Endothelial cell (in vitro differentiated cells): ENCODE results near the gene RAPGEF3. TPM values are rescaled to one million over a fixed set of nuclear protein-coding genes. Genes with fewer than 3 reads are reported as not detected.

ENCODE experiments used
- DNase-seq: peaks from one replicate; pipeline ENCODE4 v3.0.0; 2021; ENCODE audit warnings: low spot score
- H3K27ac Mint-ChIP-seq: one replicate; pipeline ENCODE4 v1.8.0; 2021; ENCODE audit warnings: mixed read lengths, inconsistent platforms; ENCODE audit not compliant: unreplicated experiment
- H3K27me3 Mint-ChIP-seq: one replicate; pipeline ENCODE4 v1.8.0; 2021; ENCODE audit warnings: mild to moderate bottlenecking, moderate library complexity, mixed read lengths, inconsistent platforms; ENCODE audit not compliant: unreplicated experiment
- H3K36me3 Mint-ChIP-seq: one replicate; pipeline ENCODE4 v1.8.0; 2021; ENCODE audit warnings: mild to moderate bottlenecking, low read depth, mixed read lengths, inconsistent platforms; ENCODE audit not compliant: unreplicated experiment
- H3K4me1 Mint-ChIP-seq: one replicate; pipeline ENCODE4 v1.8.0; 2021; ENCODE audit warnings: mild to moderate bottlenecking, mixed read lengths, inconsistent platforms; ENCODE audit not compliant: unreplicated experiment
- H3K4me3 Mint-ChIP-seq: one replicate; pipeline ENCODE4 v1.8.0; 2021; ENCODE audit warnings: mild to moderate bottlenecking, mixed read lengths, inconsistent platforms; ENCODE audit not compliant: unreplicated experiment
- H3K9me3 Mint-ChIP-seq: one replicate; pipeline ENCODE4 v1.8.0; 2021; ENCODE audit warnings: mixed read lengths, inconsistent platforms; ENCODE audit not compliant: unreplicated experiment
- CTCF ChIP-seq: fragments of 200-600 bp; sonication (generic); IDR thresholded peaks from one replicate; pipeline ENCODE4 v1.5.0; 2021; ENCODE audit warnings: antibody characterized with exemption; ENCODE audit not compliant: unreplicated experiment
- total RNA-seq: library from RNA; stranded (reverse); fragmentation: NEBNext Ultra II Directional; extraction: Animal tissue kit (Norgen Biotek cat#: 25700); gene quantifications from one replicate; pipeline ENCODE4 v1.2.1, GENCODE V29; 2021; ENCODE audit not compliant: unreplicated experiment

Gene RAPGEF3
- total RNA-seq, 1 donor from 2014 or later, result 81.5 TPM

- TF ChIP-seq CTCF, result no peak
- Mint-ChIP-seq H3K9me3 (no peaks in the 10 kb centered on the region), H3K27me3 (peaks cover 21% of the 10 kb centered on the region), H3K27ac (no peak overlapping the region), H3K4me3 (no peak overlapping the region), H3K36me3 (peaks cover 52% of the 10 kb centered on the region), H3K4me1 (peaks cover 18% of the 10 kb centered on the region)
- DNase-seq, result no peak
These were observed 12.2 kb downstream of the RAPGEF3 start for GRCh38 chr12:47746523-47746922.

GRCh38 chr12:47746073-47746472, 12.6 kb downstream of the RAPGEF3 start:
- H3K4me1 Mint-ChIP-seq, result peaks cover 18% of the 10 kb centered on the region
- TF ChIP-seq CTCF, result no peak
- H3K4me3 Mint-ChIP-seq, result no peak overlapping the region
- no peaks in the 10 kb centered on the region for H3K9me3 Mint-ChIP-seq
- peaks cover 52% of the 10 kb centered on the region for H3K36me3 Mint-ChIP-seq
- DNase-seq, result no peak
- H3K27me3 Mint-ChIP-seq, result peaks cover 24% of the 10 kb centered on the region
- H3K27ac Mint-ChIP-seq, result no peak overlapping the region

GRCh38 chr12:47745485-47746041, 13.1 kb downstream of the RAPGEF3 start:
- peaks cover 52% of the 10 kb centered on the region for H3K36me3 Mint-ChIP-seq
- peaks cover 18% of the 10 kb centered on the region for H3K4me1 Mint-ChIP-seq
- peaks cover 24% of the 10 kb centered on the region for H3K27me3 Mint-ChIP-seq
- TF ChIP-seq CTCF, result no peak
- no peaks in the 10 kb centered on the region for H3K9me3 Mint-ChIP-seq
- H3K27ac Mint-ChIP-seq, result no peak overlapping the region
- H3K4me3 Mint-ChIP-seq, result no peak overlapping the region
- DNase-seq, result no peak

GRCh38 chr12:47744778-47745436, 13.8 kb downstream of the RAPGEF3 start:
- Mint-ChIP-seq H3K27me3 (peaks cover 23% of the 10 kb centered on the region), H3K9me3 (no peaks in the 10 kb centered on the region), H3K4me3 (peak overlapping the region; percentile 38), H3K27ac (peak overlapping the region; percentile 20), H3K4me1 (peaks cover 18% of the 10 kb centered on the region), H3K36me3 (peaks cover 50% of the 10 kb centered on the region)
- no peak for DNase-seq
- TF ChIP-seq CTCF, result no peak

GRCh38 chr12:47744005-47744651, 14.6 kb downstream of the RAPGEF3 start:
- H3K27me3 Mint-ChIP-seq, result peaks cover 23% of the 10 kb centered on the region
- peaks cover 16% of the 10 kb centered on the region for H3K4me1 Mint-ChIP-seq
- H3K36me3 Mint-ChIP-seq, result peaks cover 52% of the 10 kb centered on the region
- peak; percentile 49 for TF ChIP-seq CTCF
- H3K9me3 Mint-ChIP-seq, result no peaks in the 10 kb centered on the region
- no peak for DNase-seq
- peak overlapping the region; percentile 38 for H3K4me3 Mint-ChIP-seq
- H3K27ac Mint-ChIP-seq, result peak overlapping the region; percentile 20
